Measurements from ENCODE around the gene TTLL9. TPM values are rescaled to one million over a fixed set of nuclear protein-coding genes. Genes with fewer than 3 reads are reported as not detected.

TTLL9 gene
- total RNA-seq, 4 donors from 2014 or later = 2.8 to 3.7 (median 3.1) TPM

DNA sequence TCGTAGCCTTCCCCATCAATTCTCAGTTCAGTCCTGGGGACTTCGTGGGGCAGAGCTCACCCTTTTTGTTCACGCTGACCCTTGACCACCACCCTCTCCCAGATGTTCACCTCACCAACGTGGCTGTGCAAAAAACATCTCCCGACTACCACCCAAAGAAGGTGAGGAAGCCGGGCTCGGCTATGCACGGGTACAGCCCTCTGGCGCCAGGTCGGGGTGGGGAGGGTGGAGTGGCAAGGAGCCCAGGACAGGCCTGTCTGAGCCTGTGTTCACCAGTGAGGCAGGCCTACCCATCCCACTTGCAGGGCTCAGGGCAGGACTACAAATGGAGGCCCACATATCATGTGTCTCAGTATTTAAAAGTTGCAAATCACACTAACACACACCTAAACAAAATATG, 63.3 kb downstream of the TTLL9 start:
- no peak for TF ChIP-seq POLR2A (IDR thresholded peaks at IDR 0.05)
- TF ChIP-seq EP300 (IDR thresholded peaks at IDR 0.05) = no peak
- TF ChIP-seq, protein P1, sequence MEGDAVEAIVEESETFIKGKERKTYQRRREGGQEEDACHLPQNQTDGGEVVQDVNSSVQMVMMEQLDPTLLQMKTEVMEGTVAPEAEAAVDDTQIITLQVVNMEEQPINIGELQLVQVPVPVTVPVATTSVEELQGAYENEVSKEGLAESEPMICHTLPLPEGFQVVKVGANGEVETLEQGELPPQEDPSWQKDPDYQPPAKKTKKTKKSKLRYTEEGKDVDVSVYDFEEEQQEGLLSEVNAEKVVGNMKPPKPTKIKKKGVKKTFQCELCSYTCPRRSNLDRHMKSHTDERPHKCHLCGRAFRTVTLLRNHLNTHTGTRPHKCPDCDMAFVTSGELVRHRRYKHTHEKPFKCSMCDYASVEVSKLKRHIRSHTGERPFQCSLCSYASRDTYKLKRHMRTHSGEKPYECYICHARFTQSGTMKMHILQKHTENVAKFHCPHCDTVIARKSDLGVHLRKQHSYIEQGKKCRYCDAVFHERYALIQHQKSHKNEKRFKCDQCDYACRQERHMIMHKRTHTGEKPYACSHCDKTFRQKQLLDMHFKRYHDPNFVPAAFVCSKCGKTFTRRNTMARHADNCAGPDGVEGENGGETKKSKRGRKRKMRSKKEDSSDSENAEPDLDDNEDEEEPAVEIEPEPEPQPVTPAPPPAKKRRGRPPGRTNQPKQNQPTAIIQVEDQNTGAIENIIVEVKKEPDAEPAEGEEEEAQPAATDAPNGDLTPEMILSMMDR (IDR thresholded peaks at IDR 0.05) = no peak
- no peak for DNase-seq (ENCODE audit: low spot score in 2 of 2)
- H3K27me3 ChIP-seq = no peaks in the 10 kb centered on the region
- WGBS, 2 donors = 85 to 86% methylated on average over 10 of the region's 10 CpGs
- no peaks in the 10 kb centered on the region for H3K4me1 ChIP-seq
- no peaks in the 10 kb centered on the region for H3K9me3 ChIP-seq
- H3K27ac ChIP-seq = no peak overlapping the region
- H3K36me3 ChIP-seq = no peaks in the 10 kb centered on the region
- no peak overlapping the region for H3K4me3 ChIP-seq

- TF ChIP-seq POLR2A (IDR thresholded peaks at IDR 0.05) = no peak
- TF ChIP-seq EP300 (IDR thresholded peaks at IDR 0.05) = no peak
- TF ChIP-seq, protein P1 (IDR thresholded peaks at IDR 0.05) = no peak
- DNase-seq (ENCODE audit: low spot score in 2 of 2) = no peak
- Histone ChIP-seq H3K36me3 (no peaks in the 10 kb centered on the region), H3K27me3 (no peaks in the 10 kb centered on the region), H3K27ac (no peak overlapping the region), H3K9me3 (no peaks in the 10 kb centered on the region), H3K4me1 (no peaks in the 10 kb centered on the region), H3K4me3 (no peak overlapping the region)
- 87% methylated on average over 12 to 14 of the region's 14 CpGs for WGBS, 2 donors
Observed at GRCh38 chr20:31934491-31934890, 64.1 kb downstream of the TTLL9 start.

- DNase-seq (ENCODE audit: low spot score in 2 of 2) = no peak
- Histone ChIP-seq H3K9me3 (no peaks in the 10 kb centered on the region), H3K4me3 (no peak overlapping the region), H3K27me3 (no peaks in the 10 kb centered on the region), H3K4me1 (no peaks in the 10 kb centered on the region), H3K36me3 (no peaks in the 10 kb centered on the region), H3K27ac (no peak overlapping the region)
- TF ChIP-seq POLR2A (IDR thresholded peaks at IDR 0.05) (no peak), EP300 (IDR thresholded peaks at IDR 0.05) (no peak)
- TF ChIP-seq, protein P1 (IDR thresholded peaks at IDR 0.05) = no peak
- 55 to 68% methylated on average over 7 to 8 of the region's 8 CpGs for WGBS, 2 donors
Observed at GRCh38 chr20:31934968-31935764, 64.7 kb downstream of the TTLL9 start.

GRCh38 chr20:31936420-31936819, 66.0 kb downstream of the TTLL9 start:
- no peak overlapping the region for H3K27ac ChIP-seq
- TF ChIP-seq, protein P1 (IDR thresholded peaks at IDR 0.05) = no peak
- TF ChIP-seq POLR2A (IDR thresholded peaks at IDR 0.05) (no peak), EP300 (IDR thresholded peaks at IDR 0.05) (no peak)
- no peaks in the 10 kb centered on the region for H3K27me3 ChIP-seq
- H3K4me1 ChIP-seq = no peaks in the 10 kb centered on the region
- no peak overlapping the region for H3K4me3 ChIP-seq
- 59 to 68% methylated on average over 4 of the region's 4 CpGs for WGBS, 2 donors
- peaks cover 0 to under 1% (median 0%) of the 10 kb centered on the region in 3 donors for H3K36me3 ChIP-seq
- H3K9me3 ChIP-seq = no peaks in the 10 kb centered on the region
- no peak for DNase-seq (ENCODE audit: low spot score in 2 of 2)

GRCh38 chr20:31937820-31938219, 67.4 kb downstream of the TTLL9 start:
- DNase-seq (ENCODE audit: low spot score in 2 of 2) = no peak
- Histone ChIP-seq H3K27me3 (no peaks in the 10 kb centered on the region), H3K4me1 (peaks cover 0 to 1% (median 0%) of the 10 kb centered on the region in 4 donors), H3K36me3 (peaks cover 0 to 14% (median 0%) of the 10 kb centered on the region in 3 donors), H3K4me3 (no peak overlapping the region), H3K27ac (no peak overlapping the region), H3K9me3 (no peaks in the 10 kb centered on the region)
- WGBS, 2 donors = 15 to 41% methylated on average over 1 of the region's 1 CpG
- TF ChIP-seq EP300 (IDR thresholded peaks at IDR 0.05) (no peak), POLR2A (IDR thresholded peaks at IDR 0.05) (no peak)
- TF ChIP-seq, protein P1 (IDR thresholded peaks at IDR 0.05) = no peak
